HCT116 (cell line): ENCODE results near the gene MIPEP. TPM values are rescaled to one million over a fixed set of nuclear protein-coding genes. Genes with fewer than 3 reads are reported as not detected.

Source experiments
- ATAC-seq: fragments of 200-7000 bp; cut with Tn5 transposase; 2 replicates; pipeline ENCODE4 v1.9.1; 2020; ENCODE audit warnings: mild to moderate bottlenecking, moderate library complexity
- BruUV-seq: library from RNA; stranded (reverse); fragments of 400-500 nt; replicated peaks from 2 replicates; lab custom pipeline; 2021; lab: Mats Ljungman, UMichigan
- CTCF ChIA-PET: fragments of 300-600 bp; sonication (Branson Sonifier 250); formaldehyde crosslinking; loops from one replicate; lab custom pipeline; 2021; ENCODE audit warnings: antibody characterized with exemption; lab: Charles Lee
- POLR2A ChIA-PET: fragments of 300-600, 350-600 bp; sonication (Branson Sonifier 250); formaldehyde crosslinking; loops from one replicate; lab custom pipeline; 2021; ENCODE audit warnings: antibody characterized with exemption; lab: Charles Lee
- RAD21 ChIA-PET, 2 experiments: fragments of 300-600 bp; sonication (Branson Sonifier 250); formaldehyde crosslinking; loops; one replicate each; lab custom pipeline; 2023; ENCODE audit warnings: low total read pairs in 2 of 2; ENCODE audit not compliant: uncharacterized antibody in 2 of 2, unreplicated experiment in 2 of 2, low non-redundant PET in 1 of 2; lab: Charles Lee
- DNase-seq: peaks from one replicate; pipeline ENCODE4 v3.0.0-alpha.2; 2010; ENCODE audit warnings: low read depth, low spot score
- H2AFZ ChIP-seq: fragments of 200-600 bp; shearing (Covaris generic), sonication (generic); 2 replicates; pipeline ENCODE4 v1.6.1; 2017; ENCODE audit warnings: low read depth, mixed run types, mixed read lengths, antibody characterized with exemption, low read length; ENCODE audit not compliant: poor library complexity, severe bottlenecking
- H3K27ac ChIP-seq: 2 replicates; pipeline ENCODE4 v1.5.1; 2012; ENCODE audit warnings: low read depth, low read length
- H3K27me3 ChIP-seq: fragments of 200-600 bp; sonication (generic); 2 replicates; pipeline ENCODE4 v1.6.1; 2016; ENCODE audit warnings: mixed run types, low read length, mixed read lengths; ENCODE audit not compliant: insufficient read depth
- H3K36me3 ChIP-seq, 2 experiments: fragments of 200-500 bp in 1 of 2; fragments of 200-600 bp in 1 of 2; sonication (Bioruptor generic) in 1 of 2; sonication (generic) in 1 of 2; 2 replicates each; pipeline versions ENCODE4 v1.5.1 to v1.6.1; 2014 to 2016; ENCODE audit warnings: low read length in 2 of 2, inconsistent platforms in 1 of 2, mixed read lengths in 1 of 2, mixed run types in 1 of 2; ENCODE audit not compliant: insufficient read depth in 2 of 2, control insufficient read depth in 1 of 2
- H3K4me1 ChIP-seq, 2 experiments: fragments of 200-600 bp in 1 of 2; sonication (generic) in 1 of 2; 2 replicates each; pipeline versions ENCODE4 v1.5.1 to v1.6.1; 2012 to 2017; ENCODE audit warnings: low read length in 2 of 2, inconsistent platforms in 1 of 2, mild to moderate bottlenecking in 1 of 2, mixed read lengths in 1 of 2, mixed run types in 1 of 2, moderate library complexity in 1 of 2; ENCODE audit not compliant: insufficient read depth in 2 of 2, control insufficient read depth in 1 of 2
- H3K4me2 ChIP-seq: fragments of 200-600 bp; sonication (generic); 2 replicates; pipeline ENCODE4 v1.6.1; 2017; ENCODE audit warnings: mixed run types, low read length, mixed read lengths
- H3K4me3 ChIP-seq, 2 experiments: fragments of 200-600 bp in 1 of 2; sonication (generic) in 1 of 2; replicated peaks in 1 of 2; 2 replicates each; pipeline ENCODE4 v1.5.1; 2011 to 2016; ENCODE audit warnings: low read length in 2 of 2, control low read depth in 1 of 2, low read depth in 1 of 2, mild to moderate bottlenecking in 1 of 2, mixed read lengths in 1 of 2, mixed run types in 1 of 2
- H3K79me2 ChIP-seq: fragments of 200-600 bp; sonication (generic); 2 replicates; pipeline ENCODE4 v1.6.1; 2017; ENCODE audit warnings: mild to moderate bottlenecking, mixed run types, low read length, moderate library complexity, mixed read lengths; ENCODE audit not compliant: insufficient read depth
- H3K9ac ChIP-seq: fragments of 200-600 bp; sonication (generic); 2 replicates; pipeline ENCODE4 v1.6.1; 2016; ENCODE audit warnings: low read length, mixed read lengths
- H3K9me2 ChIP-seq: fragments of 200-600 bp; sonication (generic), shearing (Covaris generic); 2 replicates; pipeline ENCODE4 v1.6.1; 2017; ENCODE audit warnings: mixed run types, mild to moderate bottlenecking, moderate library complexity; ENCODE audit not compliant: insufficient read depth
- H3K9me3 ChIP-seq, 2 experiments: fragments of 200-500 bp in 1 of 2; fragments of 200-600 bp in 1 of 2; sonication (Bioruptor generic) in 1 of 2; sonication (generic) in 1 of 2; 2 replicates each; pipeline ENCODE4 v1.6.1; 2014 to 2017; ENCODE audit warnings: low read length in 2 of 2, mixed read lengths in 2 of 2, inconsistent platforms in 1 of 2, low read depth in 1 of 2, mild to moderate bottlenecking in 1 of 2, mixed run types in 1 of 2, moderate library complexity in 1 of 2; ENCODE audit not compliant: control insufficient read depth in 1 of 2, insufficient read depth in 1 of 2
- H4K20me1 ChIP-seq: fragments of 200-600 bp; sonication (generic), shearing (Covaris generic); 2 replicates; pipeline ENCODE4 v1.6.1; 2017; ENCODE audit warnings: mixed run types, mild to moderate bottlenecking, moderate library complexity; ENCODE audit not compliant: insufficient read depth
- CEBPB ChIP-seq: IDR thresholded peaks from 2 replicates; pipeline ENCODE4 v1.6.1; 2012; ENCODE audit warnings: low read depth
- ELF1 ChIP-seq: IDR thresholded peaks from 2 replicates; pipeline ENCODE4 v1.6.1; 2012; ENCODE audit warnings: low read depth, borderline replicate concordance
- JUND ChIP-seq: IDR thresholded peaks from 2 replicates; pipeline ENCODE4 v1.6.1; 2012
- RAD21 ChIP-seq: IDR thresholded peaks from 2 replicates; pipeline ENCODE4 v1.6.1; 2012; ENCODE audit warnings: low read depth, mild to moderate bottlenecking
- TCF7L2 ChIP-seq: IDR thresholded peaks from 2 replicates; pipeline ENCODE4 v1.7.0; 2011; ENCODE audit warnings: borderline replicate concordance, inconsistent platforms; ENCODE audit not compliant: insufficient read depth, insufficient read length; ENCODE audit errors: extremely low read depth
- ZNF274 ChIP-seq: fragments of 200-500 bp; sonication (Bioruptor generic); IDR thresholded peaks from 2 replicates; pipeline ENCODE4 v1.6.1; 2014; ENCODE audit warnings: mild to moderate bottlenecking, low read depth, low read length, inconsistent platforms
- intact Hi-C: fragments of 100-400 bp; cut with micrococcal nuclease; formaldehyde crosslinking; loops from 2 replicates; pipeline ENCODE4 v1.10.0; 2022
- total RNA-seq: library from RNA; stranded (reverse); gene quantifications from one replicate; pipeline ENCODE4 v1.2.1, GENCODE V29; 2021; ENCODE audit not compliant: unreplicated experiment
- TF ChIP-seq, protein P1 (sequence below): IDR thresholded peaks from 2 replicates; pipeline ENCODE4 v1.6.1; 2012; ENCODE audit warnings: low read depth
- TF ChIP-seq, protein P2 (sequence below), 3 experiments: fragments of 200-600 bp in 1 of 3; sonication (generic) in 1 of 3; IDR thresholded peaks in 2 of 3; conservative IDR thresholded peaks in 1 of 3; 2 replicates each; pipeline ENCODE4 v1.5.1; 2012 to 2017; ENCODE audit warnings: low read depth in 2 of 3, low read length in 2 of 3, antibody characterized with exemption in 1 of 3, borderline replicate concordance in 1 of 3, control low read depth in 1 of 3, mild to moderate bottlenecking in 1 of 3, mixed read lengths in 1 of 3, mixed run types in 1 of 3, moderate library complexity in 1 of 3; ENCODE audit not compliant: insufficient read depth in 1 of 3
- TF ChIP-seq, protein P3 (sequence below): IDR thresholded peaks from 2 replicates; pipeline ENCODE4 v1.6.1; 2012

Gene MIPEP
- total RNA-seq, 1 experiment from 2014 or later: 33.3 TPM

DNA sequence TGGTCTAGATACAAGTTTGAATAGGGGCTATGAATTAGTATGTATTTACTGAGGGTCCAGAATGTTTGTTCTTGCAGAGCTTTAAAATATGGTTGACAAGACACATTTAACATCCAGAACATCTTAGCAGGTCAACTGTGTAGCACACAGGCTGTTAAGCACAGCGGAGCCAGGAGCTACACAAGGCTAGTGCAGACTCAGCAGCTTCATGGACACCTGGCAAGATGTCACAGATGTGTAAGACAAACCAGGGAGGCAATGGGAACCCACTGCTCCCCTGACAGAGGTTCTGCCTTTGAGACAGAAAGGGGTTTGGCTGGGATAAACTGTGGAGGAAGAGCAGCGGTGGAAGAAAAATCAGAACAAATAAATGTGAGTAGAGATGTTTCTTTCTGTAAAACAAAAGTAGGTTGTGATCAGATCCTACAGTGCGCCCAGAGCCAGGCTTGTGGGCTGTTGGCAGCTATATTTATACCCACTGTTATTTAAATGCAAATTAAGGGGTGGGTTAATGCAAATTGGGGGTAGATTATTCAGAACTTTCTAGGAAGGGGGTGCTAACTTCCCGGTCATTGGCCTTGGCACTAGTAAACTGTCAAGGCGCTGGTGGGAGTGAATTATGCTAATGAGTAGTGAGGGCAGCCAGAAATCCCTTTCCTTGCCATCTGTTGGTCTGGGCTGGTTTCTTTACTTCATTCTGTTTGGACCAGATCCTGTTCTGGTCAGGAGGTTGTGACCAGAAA is 33.0 kb downstream of the MIPEP start:
- H3K36me3 ChIP-seq: peaks cover 0 to 2% of the 10 kb centered on the region in 2 experiments; a peak in 1 of 4 replicates
- no peaks in the 10 kb centered on the region for H3K9me3 ChIP-seq
- POLR2A ChIA-PET: no interaction called here
- H3K4me2 ChIP-seq: no peak overlapping the region
- no peaks in the 10 kb centered on the region for H3K79me2 ChIP-seq
- intact Hi-C loops: no loop called here
- no peak overlapping the region for H3K4me3 ChIP-seq
- DNase-seq: no peak
- RAD21 ChIA-PET: no interaction called here
- no peak overlapping the region for H3K9ac ChIP-seq
- no peaks in the 10 kb centered on the region for H3K4me1 ChIP-seq
- no peak for ATAC-seq
- CTCF ChIA-PET: no interaction called here
- TF ChIP-seq, protein P1, sequence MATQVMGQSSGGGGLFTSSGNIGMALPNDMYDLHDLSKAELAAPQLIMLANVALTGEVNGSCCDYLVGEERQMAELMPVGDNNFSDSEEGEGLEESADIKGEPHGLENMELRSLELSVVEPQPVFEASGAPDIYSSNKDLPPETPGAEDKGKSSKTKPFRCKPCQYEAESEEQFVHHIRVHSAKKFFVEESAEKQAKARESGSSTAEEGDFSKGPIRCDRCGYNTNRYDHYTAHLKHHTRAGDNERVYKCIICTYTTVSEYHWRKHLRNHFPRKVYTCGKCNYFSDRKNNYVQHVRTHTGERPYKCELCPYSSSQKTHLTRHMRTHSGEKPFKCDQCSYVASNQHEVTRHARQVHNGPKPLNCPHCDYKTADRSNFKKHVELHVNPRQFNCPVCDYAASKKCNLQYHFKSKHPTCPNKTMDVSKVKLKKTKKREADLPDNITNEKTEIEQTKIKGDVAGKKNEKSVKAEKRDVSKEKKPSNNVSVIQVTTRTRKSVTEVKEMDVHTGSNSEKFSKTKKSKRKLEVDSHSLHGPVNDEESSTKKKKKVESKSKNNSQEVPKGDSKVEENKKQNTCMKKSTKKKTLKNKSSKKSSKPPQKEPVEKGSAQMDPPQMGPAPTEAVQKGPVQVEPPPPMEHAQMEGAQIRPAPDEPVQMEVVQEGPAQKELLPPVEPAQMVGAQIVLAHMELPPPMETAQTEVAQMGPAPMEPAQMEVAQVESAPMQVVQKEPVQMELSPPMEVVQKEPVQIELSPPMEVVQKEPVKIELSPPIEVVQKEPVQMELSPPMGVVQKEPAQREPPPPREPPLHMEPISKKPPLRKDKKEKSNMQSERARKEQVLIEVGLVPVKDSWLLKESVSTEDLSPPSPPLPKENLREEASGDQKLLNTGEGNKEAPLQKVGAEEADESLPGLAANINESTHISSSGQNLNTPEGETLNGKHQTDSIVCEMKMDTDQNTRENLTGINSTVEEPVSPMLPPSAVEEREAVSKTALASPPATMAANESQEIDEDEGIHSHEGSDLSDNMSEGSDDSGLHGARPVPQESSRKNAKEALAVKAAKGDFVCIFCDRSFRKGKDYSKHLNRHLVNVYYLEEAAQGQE: no peak
- TF ChIP-seq CEBPB (no peak), ELF1 (no peak), TCF7L2 (no peak), JUND (no peak), RAD21 (no peak), ZNF274 (no peak)
- TF ChIP-seq, protein P2, sequence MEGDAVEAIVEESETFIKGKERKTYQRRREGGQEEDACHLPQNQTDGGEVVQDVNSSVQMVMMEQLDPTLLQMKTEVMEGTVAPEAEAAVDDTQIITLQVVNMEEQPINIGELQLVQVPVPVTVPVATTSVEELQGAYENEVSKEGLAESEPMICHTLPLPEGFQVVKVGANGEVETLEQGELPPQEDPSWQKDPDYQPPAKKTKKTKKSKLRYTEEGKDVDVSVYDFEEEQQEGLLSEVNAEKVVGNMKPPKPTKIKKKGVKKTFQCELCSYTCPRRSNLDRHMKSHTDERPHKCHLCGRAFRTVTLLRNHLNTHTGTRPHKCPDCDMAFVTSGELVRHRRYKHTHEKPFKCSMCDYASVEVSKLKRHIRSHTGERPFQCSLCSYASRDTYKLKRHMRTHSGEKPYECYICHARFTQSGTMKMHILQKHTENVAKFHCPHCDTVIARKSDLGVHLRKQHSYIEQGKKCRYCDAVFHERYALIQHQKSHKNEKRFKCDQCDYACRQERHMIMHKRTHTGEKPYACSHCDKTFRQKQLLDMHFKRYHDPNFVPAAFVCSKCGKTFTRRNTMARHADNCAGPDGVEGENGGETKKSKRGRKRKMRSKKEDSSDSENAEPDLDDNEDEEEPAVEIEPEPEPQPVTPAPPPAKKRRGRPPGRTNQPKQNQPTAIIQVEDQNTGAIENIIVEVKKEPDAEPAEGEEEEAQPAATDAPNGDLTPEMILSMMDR (IDR thresholded peaks at IDR 0.05 in 2 of 3, conservative IDR thresholded peaks at IDR 0.05 in 1 of 3; ENCODE audit: borderline replicate concordance in 1 of 3, insufficient read depth in 1 of 3, low read depth in 2 of 3, low read length in 2 of 3): no peak
- TF ChIP-seq, protein P3, sequence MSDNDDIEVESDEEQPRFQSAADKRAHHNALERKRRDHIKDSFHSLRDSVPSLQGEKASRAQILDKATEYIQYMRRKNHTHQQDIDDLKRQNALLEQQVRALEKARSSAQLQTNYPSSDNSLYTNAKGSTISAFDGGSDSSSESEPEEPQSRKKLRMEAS: no peak
- H3K27me3 ChIP-seq: no peaks in the 10 kb centered on the region
- H2AFZ ChIP-seq: no peak overlapping the region
- no peaks in the 10 kb centered on the region for H3K9me2 ChIP-seq
- no TSS peak for BruUV-seq
- no peaks in the 10 kb centered on the region for H4K20me1 ChIP-seq
- H3K27ac ChIP-seq: no peak overlapping the region
